Measurements from ENCODE around the gene WNT7B.

- no peak for TF ChIP-seq CTCF (conservative IDR thresholded peaks at IDR 0.05; ENCODE audit: low read length)
- no peak for TF ChIP-seq EZH2phosphoT487 (IDR thresholded peaks at IDR 0.05; ENCODE audit: borderline replicate concordance)
These were observed 81.4 kb downstream of the WNT7B start for GRCh38 chr22:45895436-45896152.

Data from Loucy (cell line).